MG63 (cell line): ENCODE measurements around the gene DNAH7. TPM values are rescaled to one million over a fixed set of nuclear protein-coding genes. Genes with fewer than 3 reads are reported as not detected.
"Not testable (repeated sequence)": the region's sequence is repeated elsewhere in the genome, so short reads cannot be mapped to it uniquely, and the experiment has no call there.

ENCODE experiments used
- DNase-seq: peaks from one replicate; pipeline ENCODE4 v3.0.0-alpha.2; 2020
- H3K27me3 ChIP-seq: fragments of 250-450 bp; sonication (Bioruptor Pico); 2 replicates; pipeline ENCODE4 v1.5.1; 2020; ENCODE audit warnings: mild to moderate bottlenecking, moderate library complexity
- H3K36me3 ChIP-seq: fragments of 250-450 bp; sonication (Bioruptor Pico); 2 replicates; pipeline ENCODE4 v1.5.1; 2020; ENCODE audit warnings: mild to moderate bottlenecking, moderate library complexity
- H3K4me3 ChIP-seq: fragments of 250-450 bp; sonication (Bioruptor Pico); 2 replicates; pipeline ENCODE4 v1.5.1; 2020; ENCODE audit warnings: mild to moderate bottlenecking, moderate library complexity
- H3K9me3 ChIP-seq: fragments of 250-450 bp; sonication (Bioruptor Pico); 2 replicates; pipeline ENCODE4 v1.5.1; 2020; ENCODE audit warnings: mild to moderate bottlenecking, moderate library complexity
- total RNA-seq: library from RNA; depleted of rRNA; stranded (reverse); fragments of >200 nt; shearing (Covaris generic); gene quantifications from 2 replicates; pipeline ENCODE4 v1.2.3, GENCODE V29; 2014; ENCODE audit warnings: low replicate concordance; rRNA removed

Gene DNAH7
- total RNA-seq, 1 experiment from 2014 or later = 0.43 TPM

DNA sequence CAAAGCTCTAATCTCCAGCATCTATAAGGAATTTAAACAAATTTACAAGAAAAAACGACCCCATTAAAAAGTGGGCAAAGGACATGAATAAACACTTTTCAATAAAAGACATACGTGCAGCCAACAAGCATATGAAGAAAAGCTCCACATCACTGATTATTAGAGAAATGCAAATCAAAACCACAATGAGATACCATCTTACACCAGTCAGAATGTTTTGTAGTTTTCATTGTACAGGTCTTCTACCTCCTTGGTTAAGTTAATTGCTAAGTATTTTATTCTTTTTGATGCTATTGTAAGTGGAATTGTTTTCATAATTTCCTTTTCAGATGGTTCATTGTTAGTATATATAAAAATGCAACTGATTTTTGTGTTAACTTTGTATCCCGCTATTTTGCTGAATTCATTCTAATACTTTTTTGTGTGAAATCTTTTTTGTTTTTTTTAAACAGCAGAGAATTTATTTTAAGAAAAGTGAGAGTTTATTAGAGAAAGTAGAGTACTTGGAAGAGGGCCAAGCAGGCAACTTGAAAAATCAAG lies 370.9 kb downstream of the DNAH7 start:
- H3K36me3 ChIP-seq = peaks cover 10% of the 10 kb centered on the region
- no peak for DNase-seq

DNA sequence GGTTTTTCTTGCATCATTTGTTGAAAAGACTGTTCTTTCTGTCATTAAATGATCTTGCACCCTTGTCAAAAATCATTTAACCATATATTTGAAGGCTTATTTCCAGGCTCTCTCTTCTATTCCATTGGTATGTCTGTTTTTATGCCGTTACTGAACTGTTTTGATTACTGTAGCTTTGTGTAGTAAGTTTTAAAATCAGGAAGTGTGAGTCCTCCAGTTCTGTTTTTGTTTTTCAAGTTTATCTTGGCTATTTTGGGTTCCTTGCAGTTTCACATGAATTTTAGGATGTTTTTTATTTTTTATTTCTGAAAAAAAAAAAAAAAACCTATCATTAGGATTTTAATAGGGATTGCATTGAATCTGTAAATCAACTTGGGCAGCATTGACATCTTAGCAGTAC lies 372.6 kb downstream of the DNAH7 start:
- Histone ChIP-seq H3K36me3 (peaks cover 10% of the 10 kb centered on the region), H3K27me3 (no peaks in the 10 kb centered on the region), H3K4me3 (no peak overlapping the region), H3K9me3 (peaks cover 13% of the 10 kb centered on the region)
- DNase-seq = no peak

More for the DNA sequence above, 370.9 kb downstream of the DNAH7 start:
- no peak overlapping the region for H3K4me3 ChIP-seq
- H3K9me3 ChIP-seq = peaks cover 13% of the 10 kb centered on the region
- no peaks in the 10 kb centered on the region for H3K27me3 ChIP-seq

DNA sequence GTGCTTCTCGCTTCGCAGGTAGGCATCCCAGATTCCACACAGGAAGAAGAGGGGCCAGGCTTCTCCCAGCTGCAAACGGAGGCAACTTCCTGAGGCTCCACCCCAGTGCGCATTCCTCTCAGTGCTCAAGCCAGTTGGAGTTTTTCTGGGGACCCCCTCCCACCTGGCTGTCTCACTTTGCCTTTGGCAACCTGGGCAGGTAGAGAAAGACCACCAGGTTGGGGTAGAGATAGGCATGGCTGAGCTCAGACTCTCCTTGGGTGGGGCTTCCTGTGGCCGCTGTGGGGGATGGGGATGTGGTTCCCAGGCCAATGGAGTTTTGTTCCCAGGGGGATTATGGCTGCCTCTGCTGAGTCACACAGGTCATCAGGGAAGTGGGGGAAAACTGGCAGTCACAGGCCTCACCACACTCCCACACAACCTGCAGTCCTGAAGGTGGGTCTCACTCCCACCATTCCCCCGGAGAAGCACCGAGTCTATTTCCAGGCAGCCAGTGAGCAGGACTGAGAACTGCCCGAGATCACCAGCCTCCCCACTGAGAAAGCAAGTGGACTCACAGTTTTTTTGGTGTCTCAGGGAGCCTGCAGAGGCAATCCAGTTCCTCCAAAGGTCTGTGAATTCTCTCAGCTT lies 373.5 kb downstream of the DNAH7 start:
- peaks cover 6% of the 10 kb centered on the region for H3K36me3 ChIP-seq
- H3K27me3 ChIP-seq = no peaks in the 10 kb centered on the region
- DNase-seq = no peak
- peaks cover 9% of the 10 kb centered on the region for H3K9me3 ChIP-seq
- H3K4me3 ChIP-seq = no peak overlapping the region

DNA sequence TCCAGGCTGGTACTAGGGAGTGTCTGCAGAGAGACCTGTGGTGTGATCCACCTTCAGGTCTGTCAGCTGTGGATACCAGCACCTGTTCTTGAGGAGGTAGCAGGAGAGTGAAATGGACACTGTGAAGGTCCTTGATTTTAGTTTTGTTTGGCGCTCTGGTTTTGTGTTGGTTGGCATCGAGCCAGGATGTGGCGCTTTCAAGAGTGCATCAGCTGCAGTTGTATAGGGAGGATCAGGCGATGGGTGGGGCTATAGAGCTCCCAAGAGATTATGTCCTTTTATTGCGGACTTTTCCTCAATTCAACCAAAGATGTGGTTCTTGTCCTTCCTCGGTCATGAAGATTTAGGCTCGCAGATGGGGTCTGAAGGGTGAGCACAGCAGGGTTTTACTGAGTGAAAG lies 374.1 kb downstream of the DNAH7 start:
- no peak for DNase-seq

DNA sequence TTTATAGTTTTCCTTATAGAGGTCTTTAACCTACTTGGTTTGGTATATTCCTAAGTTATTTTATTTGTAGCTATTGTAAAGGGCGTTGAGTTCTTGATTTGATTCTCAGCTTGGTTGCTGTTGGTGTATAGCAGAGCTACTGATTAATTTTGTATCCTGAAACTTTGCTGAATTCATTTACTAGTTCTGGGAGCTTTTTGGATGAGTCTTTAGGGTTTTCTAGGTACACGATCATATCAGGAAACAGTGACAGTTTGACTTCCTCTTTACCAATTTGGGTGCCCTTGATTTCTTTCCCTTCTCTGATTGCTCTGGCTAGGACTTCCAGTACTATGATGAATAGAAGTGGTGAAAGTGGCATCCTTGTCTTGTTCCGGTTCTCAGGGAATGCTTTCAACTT lies 376.1 kb downstream of the DNAH7 start:
- not testable (repeated sequence) for H3K9me3 ChIP-seq, H3K27me3 ChIP-seq, H3K4me3 ChIP-seq, DNase-seq
- peaks cover 10% of the 10 kb centered on the region for H3K36me3 ChIP-seq

More for the DNA sequence above, 374.1 kb downstream of the DNAH7 start:
- H3K36me3 ChIP-seq = peaks cover 9% of the 10 kb centered on the region
- H3K27me3 ChIP-seq = no peaks in the 10 kb centered on the region
- H3K4me3 ChIP-seq = no peak overlapping the region
- peaks cover 3% of the 10 kb centered on the region for H3K9me3 ChIP-seq

Other genes starting within 250 kb of the DNAH7 start
- gene STK17B, start 102.7 kb upstream of the DNAH7 start, total RNA-seq = 49.2 and 82.4 TPM in 2 replicates